ENCODE measurements around the gene MROH7.

The MROH7 gene

DNA sequence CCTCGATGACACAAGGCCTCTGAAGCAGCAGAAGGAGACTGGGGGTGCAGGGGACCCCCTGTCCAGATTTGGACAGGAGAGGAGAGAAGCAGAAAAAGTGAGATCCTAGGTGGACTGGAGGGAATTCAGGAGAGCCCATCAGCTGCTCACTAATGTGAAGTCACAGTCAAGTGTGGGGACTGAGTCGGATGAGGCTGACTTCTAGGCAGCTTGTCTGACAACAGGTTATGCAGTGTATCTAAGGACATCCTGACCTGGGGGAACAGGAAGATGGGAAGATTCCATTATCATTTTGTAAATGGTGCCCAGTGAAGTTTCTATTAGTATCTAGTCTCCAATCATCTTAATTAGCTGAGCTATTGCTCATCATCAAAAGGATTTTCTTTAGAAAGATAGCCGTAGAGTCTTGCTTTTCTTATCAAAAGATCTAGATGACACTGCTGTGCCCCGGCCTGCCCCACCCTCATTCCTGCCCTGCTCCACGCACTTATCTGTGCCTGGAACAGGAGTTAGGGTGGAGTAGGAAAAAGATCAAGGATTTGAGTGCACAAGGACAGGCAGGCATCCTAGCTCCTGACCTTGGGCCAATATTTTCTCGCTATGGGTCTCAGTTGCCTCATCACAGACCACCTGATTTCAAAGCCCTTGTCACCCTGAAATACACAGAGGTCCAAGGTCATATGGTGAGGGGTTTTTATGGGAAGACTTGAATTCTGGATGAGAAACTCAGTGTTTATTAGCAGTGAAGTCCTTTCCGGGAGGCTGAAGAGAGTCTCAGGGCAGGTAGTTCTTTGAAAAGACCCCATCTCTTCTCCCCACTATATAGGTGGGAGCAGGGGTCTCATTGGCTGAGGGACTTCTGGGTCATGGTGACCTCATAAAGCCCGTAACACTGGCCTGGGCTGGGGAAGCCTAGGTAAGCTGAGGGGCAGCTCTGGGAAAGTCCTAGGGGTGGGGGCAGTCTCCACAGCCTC is at the start of gene MROH7:
Gene MROH7, plus strand, starts transcription at position 924 of the 974 bp plus-strand sequence. CDS start 11,141 bp downstream, outside the sequence.
- no peak for DNase-seq

DNA sequence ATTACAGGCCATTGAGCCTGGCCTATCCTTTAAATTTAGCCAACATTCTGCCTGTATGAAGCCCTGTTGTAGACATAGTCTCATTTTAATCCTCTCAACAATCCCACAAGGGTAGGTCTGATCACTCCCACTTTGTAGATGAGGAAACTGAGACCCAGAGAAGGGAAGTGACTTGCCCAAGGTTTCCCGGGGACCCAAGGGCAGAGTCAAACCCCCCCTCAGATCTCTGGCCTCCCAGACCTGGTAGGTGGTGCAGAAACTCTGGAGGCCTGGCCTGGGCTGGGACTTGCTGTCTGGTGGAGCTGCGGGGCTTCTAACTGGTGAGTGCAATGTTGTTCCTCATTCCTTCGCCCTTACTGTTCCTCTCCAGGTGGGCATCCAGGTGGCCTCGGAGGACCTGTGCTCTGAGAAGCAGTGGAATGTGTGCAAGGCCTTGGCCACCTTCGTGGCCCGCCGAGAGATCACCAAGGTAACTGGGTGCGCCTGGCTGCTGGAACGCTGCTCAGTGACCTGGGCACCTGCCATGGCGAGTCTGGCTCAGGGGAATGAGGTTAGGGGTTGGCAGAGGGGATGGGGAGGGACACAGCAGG is 47.9 kb upstream of the MROH7 start:
- no peak for DNase-seq

DNA sequence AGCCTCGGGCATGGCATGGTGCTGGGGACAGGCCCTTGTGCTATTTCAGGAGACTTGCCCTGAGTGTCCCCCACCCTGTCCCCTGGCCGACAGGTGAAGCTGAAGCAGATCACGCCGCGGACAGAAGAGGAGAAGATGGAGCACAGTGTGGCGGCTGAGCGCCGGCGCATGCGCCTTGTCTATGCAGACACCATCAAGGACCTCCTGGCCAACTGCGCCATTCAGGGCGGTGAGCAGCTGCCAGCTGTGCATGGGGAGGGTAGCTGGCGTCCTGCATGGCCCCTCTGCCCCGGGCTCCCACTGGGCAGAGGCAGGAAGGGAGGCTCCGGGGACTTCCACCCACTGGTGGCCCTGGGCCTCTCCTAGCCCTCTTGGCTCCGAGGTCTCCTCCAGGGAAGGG is 47.1 kb upstream of the MROH7 start:
- DNase-seq = no peak

DNA sequence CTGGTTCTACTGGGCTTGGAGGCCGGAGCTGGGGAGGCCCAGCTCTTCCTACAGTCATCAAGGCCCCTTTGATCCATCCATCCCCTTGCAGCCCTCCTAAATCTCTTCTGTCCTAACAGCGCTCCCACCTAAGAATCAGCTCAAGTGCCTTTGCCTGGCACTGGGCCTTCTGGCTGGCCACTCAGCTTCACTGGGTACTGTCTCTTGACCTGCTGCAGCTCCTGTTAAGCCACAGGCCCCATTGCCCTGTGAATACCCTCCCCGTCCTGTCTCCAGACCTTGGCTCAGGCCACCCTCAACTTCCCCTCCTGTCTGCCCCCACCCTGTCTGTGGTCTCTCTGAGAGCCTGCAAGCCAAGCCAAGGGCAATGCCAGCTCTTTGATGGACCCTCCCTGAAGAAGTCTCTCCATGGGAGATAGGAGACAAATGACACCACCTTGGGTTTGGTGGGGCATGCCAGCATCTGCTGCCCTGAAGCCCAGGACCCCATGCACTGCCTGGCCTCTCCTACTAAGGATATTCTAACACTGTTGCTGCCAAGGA is 45.6 kb upstream of the MROH7 start:
- no peak for DNase-seq

DNA sequence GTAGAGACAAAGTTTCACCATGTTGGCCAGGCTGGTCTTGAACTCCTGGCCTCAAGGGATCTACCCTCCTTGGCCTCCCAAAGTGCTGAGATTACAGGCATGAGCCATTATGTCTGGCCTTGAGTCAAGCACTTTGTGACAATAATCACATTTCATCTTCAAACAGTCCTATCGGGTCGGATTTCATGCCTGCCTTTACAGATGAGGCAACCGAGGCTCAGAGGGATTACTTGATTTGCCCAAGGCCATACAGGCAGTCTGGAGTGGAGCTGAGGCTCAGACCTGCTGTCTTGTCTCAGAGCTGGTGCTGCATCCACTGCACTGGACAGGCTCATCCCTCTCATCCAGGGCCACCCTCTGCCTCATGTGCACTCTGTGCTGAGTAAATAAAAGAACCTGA is 44.8 kb upstream of the MROH7 start:
- DNase-seq = no peak

DNA sequence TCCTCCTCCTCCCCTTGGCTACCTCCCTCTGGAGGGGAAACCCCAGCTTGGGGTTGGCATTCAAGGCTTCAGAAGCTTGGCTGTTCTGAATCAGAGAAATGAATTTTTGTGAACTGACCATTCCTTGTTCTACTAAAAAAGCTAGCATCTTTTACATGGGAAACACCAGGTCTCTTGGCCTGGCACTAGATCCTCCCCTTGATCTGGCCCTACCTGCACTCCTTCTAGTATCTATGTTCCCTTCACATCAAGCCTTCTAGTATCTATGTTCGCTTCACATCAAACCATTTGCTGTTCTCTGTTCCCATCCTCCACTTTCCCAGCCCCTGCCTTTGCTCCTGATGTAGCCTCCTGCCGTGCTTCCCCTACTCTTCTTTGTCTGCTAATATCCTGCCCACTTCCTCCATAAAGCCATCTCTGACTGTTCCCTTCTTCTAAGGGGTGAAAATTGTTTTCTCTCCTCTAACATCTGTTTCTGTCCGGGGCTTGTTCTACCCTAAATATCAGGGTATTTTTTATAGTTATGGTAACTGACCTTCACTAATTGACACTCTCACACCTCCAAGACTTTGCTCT is 44.0 kb upstream of the MROH7 start:
- DNase-seq = no peak

DNA sequence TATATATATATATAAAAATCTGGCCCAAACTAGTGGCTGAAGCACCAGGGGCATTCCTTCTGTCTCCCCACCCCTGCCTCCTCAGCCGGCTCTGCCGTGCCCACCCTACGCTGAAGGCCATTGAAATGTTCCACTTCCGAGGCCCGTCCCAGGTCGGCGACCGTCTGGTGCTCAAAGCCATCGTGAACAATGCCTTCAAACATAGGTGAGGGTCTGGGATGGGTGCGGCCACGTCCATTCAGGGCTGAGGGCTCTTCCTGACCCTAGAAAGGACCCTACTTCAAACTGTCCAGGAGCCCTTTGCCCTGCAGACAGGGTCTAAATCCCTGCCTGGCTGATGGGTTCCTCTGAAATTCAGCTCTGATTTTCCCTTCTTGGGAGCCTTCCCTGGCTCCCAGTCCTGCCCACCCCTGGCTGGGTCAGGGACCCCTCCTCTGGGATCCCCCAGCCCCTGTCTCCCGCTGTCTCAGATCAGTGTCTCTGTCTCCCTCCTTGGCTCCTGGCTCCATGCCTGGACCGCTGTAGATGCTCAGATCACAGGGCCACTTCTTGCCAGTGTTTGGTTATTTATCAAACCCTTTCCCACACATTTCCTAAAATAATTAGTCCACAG is 42.3 kb upstream of the MROH7 start:
- no peak for DNase-seq

DNA sequence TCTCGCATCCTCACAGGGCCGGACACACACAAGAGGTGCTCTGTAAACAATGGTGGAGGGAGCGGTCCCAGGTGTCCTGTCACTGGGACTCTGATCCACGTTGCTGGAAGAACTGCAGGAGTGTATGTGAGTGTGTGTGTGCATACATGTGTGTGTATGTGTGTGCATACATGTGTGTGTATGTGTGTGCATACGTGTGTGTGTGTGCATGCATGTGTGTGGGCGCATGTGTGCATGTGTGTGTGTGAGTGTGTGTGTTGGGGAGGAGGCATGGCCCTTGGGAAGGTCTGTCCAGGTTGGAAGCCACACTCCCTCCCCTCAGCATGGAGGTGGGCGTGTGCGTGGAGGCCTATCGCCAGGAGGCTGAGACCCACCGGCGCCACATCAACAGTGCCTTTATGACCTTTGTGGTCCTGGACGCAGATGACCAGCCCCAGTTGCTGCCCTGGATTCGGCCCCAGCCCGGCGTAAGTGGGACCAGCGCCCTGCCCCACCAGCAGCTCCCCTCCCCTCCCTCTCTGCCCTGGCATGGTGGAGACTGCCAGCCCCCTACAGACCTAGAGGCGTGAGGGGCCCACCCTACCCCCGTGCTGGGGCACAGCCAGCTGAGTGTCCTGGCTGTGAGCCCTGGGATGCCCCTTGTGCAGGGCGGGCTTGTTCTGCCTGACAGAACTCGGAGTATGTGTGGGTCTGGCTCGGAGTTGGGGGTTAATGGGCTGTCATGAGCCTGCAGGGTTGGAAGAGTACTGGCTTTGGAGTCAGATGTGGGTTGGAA is 40.5 kb upstream of the MROH7 start:
- DNase-seq = no peak

DNA sequence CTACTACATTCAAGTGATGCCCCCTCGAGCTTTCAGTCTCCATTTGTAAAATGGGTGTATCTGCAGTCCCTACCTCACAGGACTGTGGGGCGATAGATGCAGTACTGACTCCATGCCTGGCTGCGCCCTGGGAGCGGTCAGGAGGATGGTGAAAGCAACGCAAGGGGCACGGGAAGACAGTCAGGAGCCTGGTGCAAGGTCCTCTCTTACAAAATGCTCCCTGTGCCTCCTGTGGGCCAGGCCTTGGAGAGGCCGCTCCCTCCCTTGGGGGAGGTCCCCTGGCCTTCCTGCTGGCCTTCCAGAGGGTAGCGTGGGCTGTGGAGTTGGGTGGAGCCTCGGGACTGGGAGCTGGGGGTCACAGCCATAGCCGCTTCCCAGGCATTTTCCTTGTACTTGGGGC is 39.9 kb upstream of the MROH7 start:
- DNase-seq = no peak

DNA sequence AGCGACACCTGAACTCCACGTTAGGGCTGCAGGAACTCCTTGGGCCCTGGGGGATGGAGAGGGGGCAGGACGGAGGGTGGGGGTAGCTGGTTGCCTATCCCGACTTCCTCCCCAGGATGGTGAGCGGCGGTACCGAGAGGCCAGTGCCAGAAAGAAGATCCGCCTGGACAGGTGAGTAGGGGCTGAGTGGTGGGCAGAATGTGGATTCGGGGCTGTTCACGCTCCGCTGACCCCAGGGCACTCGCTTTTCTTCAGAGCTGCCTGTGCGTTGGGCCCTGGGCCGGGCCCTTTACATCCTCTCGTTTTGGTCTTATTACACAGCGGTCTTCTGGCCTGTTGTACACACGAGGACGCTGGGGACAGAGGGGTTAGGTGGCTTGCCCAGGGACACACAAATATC is 39.0 kb upstream of the MROH7 start:
- DNase-seq = no peak

DNA sequence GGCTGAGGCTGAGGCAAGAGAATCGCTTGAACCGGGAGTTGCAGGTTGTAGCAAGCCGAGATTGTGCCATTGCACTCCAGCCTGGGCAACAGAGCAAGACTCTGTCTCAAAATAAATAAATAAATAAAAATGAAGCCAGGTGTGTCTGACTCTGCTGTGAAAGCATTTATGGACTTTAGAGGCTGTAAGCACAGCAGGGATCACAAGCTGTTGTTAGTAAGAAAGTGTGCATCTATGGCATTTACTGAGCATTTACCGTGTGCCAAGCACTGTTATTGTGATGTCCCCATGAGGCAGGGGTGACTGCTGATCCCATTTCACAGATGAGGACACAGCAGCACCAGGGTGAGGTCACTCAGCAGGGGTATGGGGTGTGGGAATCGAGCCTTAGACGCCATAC is 38.3 kb upstream of the MROH7 start:
- no peak for DNase-seq

DNA sequence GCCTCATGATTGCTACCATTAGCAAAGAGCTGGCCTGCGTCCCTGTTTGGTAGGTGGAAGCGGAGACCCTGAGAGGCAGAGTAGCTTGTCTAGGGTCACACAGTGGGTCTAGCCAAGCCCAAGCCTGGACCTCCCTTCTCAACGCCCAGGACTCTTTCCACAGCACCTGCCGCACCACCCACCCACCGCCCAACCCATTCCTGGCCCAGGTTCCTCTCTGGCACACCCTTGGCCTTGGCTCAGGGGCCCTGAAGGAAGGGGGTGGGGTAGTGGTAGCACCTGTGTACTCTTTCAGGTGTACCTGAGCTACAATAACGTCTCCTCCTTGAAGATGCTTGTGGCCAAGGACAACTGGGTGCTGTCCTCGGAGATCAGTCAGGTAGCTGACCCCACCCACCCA is 37.5 kb upstream of the MROH7 start:
- DNase-seq = no peak

DNA sequence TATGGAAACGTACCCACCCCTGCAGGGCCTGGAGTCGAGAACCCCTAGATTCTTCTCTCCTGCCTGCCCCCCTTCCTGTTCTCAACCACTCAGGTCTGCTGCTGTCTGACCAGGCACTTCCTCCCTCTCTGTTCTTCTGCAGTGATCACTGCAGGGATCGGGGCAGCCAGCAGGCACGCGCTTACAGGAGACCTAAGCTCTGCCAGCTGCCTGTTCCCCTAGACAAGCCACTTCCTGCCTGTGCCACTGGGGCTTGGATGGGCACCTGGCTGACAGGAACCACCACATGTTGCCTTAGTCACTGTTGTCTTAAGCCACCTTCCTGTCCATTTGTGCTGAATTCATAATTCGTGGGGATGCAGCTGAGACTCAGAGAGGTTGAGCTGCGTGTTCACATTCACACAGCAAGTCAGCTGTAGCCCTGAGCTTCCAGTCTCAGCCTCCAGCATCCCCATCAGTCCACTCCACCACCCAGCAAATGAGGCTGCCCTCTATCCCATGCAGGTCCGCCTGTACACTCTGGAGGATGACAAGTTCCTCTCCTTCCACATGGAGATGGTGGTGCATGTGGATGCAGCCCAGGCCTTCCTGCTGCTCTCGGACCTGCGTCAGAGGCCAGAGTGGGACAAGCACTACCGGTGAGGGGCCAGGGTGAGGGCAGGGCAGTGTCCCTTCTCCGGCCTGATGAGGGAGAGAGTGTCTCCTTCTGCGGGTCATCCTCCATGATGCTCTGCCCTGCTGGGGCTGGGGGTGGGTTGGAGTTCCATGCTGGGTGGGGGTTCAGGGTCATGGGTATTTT is 36.8 kb upstream of the MROH7 start:
- DNase-seq = no peak

DNA sequence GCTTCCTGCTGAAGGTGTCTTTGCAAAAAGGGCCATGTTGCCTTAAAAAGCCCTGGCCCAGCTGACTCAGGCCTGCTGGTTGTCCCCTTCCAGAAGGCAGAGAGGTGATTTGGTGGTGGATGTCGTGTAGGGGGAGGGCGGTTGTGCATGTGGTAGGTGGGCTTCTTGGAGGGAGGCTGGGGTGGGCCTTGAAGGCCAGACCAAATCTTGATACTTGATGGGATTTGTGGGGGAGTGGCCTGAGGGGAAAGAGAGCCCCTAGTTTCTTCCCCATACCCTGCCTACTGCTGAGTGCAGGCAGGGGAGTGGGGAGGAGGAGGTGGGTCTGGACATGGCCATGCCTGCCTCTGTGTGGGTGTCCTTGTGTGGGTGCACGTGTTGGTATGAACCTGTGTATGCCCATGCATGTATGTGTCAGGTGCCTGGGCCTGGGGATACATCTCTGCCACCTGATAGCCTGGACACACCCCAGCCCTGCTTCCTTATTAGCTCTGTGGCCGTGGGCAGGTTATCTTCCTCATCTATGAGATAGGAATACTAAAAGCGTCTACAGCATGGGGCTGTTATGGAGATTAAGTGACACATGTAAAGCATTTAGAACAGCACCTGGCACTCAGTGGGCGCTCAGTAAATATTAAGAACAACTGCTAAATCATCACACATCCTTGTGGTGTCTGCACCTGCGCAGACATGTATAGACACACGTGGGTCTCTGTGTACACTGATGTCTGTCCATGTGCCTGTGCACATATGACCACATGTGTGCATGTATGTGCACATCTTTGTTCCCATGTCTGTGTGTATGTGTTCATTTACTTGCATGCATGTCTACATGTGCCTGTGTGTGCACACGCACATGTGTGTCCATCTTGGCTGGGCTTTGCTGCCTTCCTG is 35.2 kb upstream of the MROH7 start:
- no peak for DNase-seq

DNA sequence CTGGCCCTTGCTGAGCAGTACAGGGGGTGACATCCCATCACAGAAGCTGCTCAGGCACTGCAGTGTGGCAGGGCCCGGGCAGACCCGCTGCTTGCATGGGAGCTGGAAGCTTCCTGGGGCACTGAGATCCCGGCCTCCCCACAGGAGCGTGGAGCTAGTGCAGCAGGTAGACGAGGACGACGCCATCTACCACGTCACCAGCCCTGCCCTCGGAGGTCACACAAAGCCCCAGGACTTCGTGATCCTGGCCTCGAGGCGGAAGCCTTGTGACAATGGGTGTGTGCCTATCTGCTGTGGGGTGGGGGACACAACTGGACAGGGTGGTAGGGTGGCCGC is 34.6 kb upstream of the MROH7 start:
- DNase-seq = no peak

DNA sequence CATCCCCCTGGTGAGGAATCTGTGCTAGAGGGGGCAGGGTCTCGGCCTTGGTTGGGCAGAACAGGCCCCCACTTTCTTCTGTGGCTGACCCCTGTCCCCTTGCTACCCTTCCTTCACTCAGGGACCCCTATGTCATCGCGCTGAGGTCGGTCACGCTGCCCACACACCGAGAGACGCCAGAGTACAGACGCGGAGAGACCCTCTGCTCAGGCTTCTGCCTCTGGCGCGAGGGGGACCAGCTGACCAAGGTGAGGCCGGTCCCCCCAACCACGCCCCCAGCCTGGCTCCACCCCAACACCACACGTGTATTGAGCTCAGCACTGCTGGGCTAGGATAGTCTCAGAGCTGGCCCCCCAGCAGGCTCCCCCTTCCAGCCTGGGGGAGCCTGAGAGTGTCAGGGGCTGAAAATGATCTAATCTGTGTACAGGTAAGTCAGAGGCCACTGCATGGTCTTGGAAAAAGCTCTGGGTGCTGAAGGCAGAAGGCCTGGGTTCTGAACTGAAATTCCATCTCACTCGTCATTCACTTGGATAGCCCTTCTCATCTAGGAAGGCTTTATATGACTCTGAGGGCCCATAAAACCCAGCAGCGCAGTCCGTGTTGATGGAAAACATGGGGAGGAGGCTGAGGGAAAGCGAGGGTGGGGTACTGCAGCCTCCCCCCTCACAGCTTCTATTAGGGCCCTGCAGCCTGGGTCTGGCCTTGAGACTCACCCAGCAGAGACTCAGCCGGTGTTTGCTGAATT is 33.6 kb upstream of the MROH7 start:
- no peak for DNase-seq

DNA sequence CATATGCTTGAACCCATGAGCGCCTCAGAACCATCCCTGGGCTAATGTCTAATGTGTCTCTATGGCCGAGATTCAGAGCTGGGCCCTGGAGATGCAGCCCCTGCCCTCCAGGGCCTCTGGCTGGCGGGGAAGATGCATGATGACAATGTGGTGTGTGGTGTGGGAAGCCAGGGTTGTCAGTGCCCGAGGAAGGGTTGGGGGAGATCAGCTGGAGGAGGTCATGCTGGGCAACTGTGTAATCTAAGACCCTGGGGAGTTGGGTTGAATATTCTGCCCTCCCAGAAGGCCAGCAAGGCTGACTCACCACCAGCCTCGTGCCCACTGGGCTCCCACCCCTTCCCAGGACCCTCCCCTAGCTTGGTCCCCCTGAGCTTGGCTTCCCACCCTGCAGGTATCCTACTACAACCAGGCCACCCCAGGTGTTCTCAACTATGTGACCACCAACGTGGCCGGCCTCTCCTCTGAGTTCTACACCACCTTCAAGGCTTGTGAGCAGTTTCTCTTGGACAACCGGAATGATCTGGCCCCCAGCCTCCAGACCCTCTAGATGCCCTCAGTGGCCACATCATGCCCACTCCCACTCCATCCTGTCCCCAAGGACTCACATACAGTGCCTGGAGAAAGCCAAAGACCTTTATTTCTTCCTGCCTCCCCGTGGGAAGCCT is 32.9 kb upstream of the MROH7 start:
- DNase-seq = no peak

DNA sequence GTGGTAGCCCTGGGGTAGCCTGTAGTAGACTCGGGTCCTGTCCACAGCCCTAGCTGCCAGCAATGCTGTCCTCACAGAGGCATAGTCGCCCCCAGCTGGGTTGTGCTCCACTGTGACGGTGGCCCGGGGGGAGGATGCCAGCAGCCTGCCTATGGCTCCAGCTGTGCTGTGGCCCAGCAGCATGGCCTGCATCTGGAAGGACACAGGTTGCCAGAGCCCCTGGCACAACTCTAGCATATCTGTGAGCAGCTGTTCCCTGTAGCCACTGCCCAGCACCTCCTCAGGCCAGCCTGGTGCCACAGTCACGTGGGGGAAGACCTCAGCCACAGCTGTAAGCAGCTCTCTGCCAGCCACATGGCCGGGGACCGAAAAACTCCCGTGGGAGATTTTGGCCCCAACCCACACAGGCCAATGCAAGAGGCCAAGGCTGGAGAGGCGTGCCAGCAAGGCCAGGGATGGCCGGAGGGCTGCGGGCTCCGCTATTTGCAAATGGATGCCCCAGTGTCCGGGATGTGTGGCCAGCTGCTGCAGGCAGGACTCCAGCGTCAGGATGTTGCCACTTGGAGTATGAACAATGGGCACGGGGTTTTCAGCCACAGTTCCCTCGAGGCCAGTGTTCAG is 32.2 kb upstream of the MROH7 start:
- DNase-seq = no peak

DNA sequence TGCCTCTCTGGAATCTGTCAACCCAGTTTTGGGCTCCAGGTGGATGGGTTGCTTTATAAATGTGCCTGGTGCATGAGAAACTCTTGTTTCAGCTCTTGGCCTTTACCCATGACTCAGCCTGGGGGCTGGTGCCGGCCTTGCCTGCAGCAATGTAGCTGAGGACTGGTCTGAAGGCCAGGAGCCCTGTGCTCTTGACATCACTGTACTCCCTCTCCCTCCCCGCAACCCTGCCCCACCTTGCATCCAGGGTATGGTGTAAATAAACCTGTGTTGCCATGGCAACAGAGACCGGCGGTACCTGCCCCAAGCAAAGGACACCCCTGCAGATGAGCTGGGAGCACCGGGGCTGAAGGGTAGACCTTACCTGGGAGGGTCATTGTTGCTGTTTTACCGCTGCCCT is 31.5 kb upstream of the MROH7 start:
- no peak for DNase-seq
